ENCODE results near the gene PLEKHN1. TPM values are rescaled to one million over a fixed set of nuclear protein-coding genes. Genes with fewer than 3 reads are reported as not detected.
A peak's percentile ranks its signal among the peaks of the same experiment; 100 is the strongest.

The PLEKHN1 gene
- total and polyA plus RNA-seq, 2 of the 4 experiments (the other 2 are of a cell fraction) = 0.54 to 2.1 TPM

GRCh38 chr1:982765-983436 is 16.6 kb downstream of the PLEKHN1 start:
- no peak overlapping the region for H3K4me3 ChIP-seq (ENCODE audit: insufficient read depth, low read depth, low read length)
- CTCF ChIA-PET = no interaction called here
- H2AK5ac ChIP-seq (ENCODE audit: low read depth, low read length) = no peak overlapping the region
- peak overlapping the region; percentile 14 for H2AFZ ChIP-seq (replicated peaks; ENCODE audit: low read length, poor library complexity)
- no peaks in the 10 kb centered on the region for H3K9me1 ChIP-seq (ENCODE audit: insufficient read depth, low read length)
- H4K91ac ChIP-seq (ENCODE audit: insufficient read depth, low read depth, low read length) = no peak overlapping the region
- H3K27me3 ChIP-seq (ENCODE audit: control insufficient read depth, insufficient read depth, low read length) = peaks cover 5% of the 10 kb centered on the region; the same call in 1 of the 2 replicates
- POLR2A ChIA-PET (ENCODE audit: unreplicated experiment) = no interaction called here
- H4K20me1 ChIP-seq (ENCODE audit: insufficient read depth, low read length) = no peaks in the 10 kb centered on the region; the same call in 1 of the 2 replicates
- no peak overlapping the region for H4K5ac ChIP-seq (ENCODE audit: low read depth, low read length)
- no peak overlapping the region for H3K27ac ChIP-seq (ENCODE audit: insufficient read depth, low read length)
- H4K8ac ChIP-seq (ENCODE audit: low read depth in 2 of 2, low read length in 2 of 2) = no peak overlapping the region
- no peak overlapping the region for H2AK9ac ChIP-seq (replicated peaks; ENCODE audit: low read depth, low read length, poor library complexity)
- H3K4ac ChIP-seq (ENCODE audit: low read depth, low read length) = no peak overlapping the region
- intact Hi-C loops (cut with micrococcal nuclease) (loop anchor here (5.0 kb wide), 1 partner anchor 249 kb away; the partner anchor contains the start of genes B3GALT6 and SDF4), in situ Hi-C loops (cut with MboI; ENCODE audit: low sequenced_read_pairs) (no loop called here), dilution Hi-C loops (cut with HindIII; ENCODE audit: low sequenced_read_pairs, unreplicated experiment) (no loop called here)
- H3K79me1 ChIP-seq (ENCODE audit: low read depth in 1 of 2, low read length in 2 of 2) = no peaks in the 10 kb centered on the region
- no peak overlapping the region for H3K23ac ChIP-seq (ENCODE audit: low read depth, low read length)
- no peak overlapping the region for H2BK20ac ChIP-seq (ENCODE audit: low read depth, low read length)
- H3K36me3 ChIP-seq (ENCODE audit: control insufficient read depth, insufficient read depth, low read length) = no peaks in the 10 kb centered on the region
- DNase-seq (no peak), ATAC-seq (ENCODE audit: low read depth) (no peak)
- no peak for TF ChIP-seq CEBPB (IDR thresholded peaks at IDR 0.05; ENCODE audit: low read depth, low read length)
- TF ChIP-seq FOS (IDR thresholded peaks at IDR 0.05; ENCODE audit: low read depth, low read length) = no peak
- TF ChIP-seq BHLHE40 (IDR thresholded peaks at IDR 0.05; ENCODE audit: low read depth, low read length) = no peak
- TF ChIP-seq CHD1 (IDR thresholded peaks at IDR 0.05; ENCODE audit: low read depth, low read length) = no peak
- TF ChIP-seq CTCF (conservative IDR thresholded peaks at IDR 0.05; ENCODE audit: low read depth, low read length) = no peak
- TF ChIP-seq RCOR1 (IDR thresholded peaks at IDR 0.05; ENCODE audit: insufficient replicate concordance, low read length) = no peak
- no peak for TF ChIP-seq NFE2L2 (IDR thresholded peaks at IDR 0.05; ENCODE audit: low read depth, low read length)
- TF ChIP-seq MAFK (IDR thresholded peaks at IDR 0.05; ENCODE audit: low read depth, low read length) = no peak
- TF ChIP-seq SMC3 (IDR thresholded peaks at IDR 0.05; ENCODE audit: low read depth, low read length) = no peak
- TF ChIP-seq RFX5 (IDR thresholded peaks at IDR 0.05; ENCODE audit: low read depth, low read length) = no peak
- no peak for TF ChIP-seq MXI1 (IDR thresholded peaks at IDR 0.05; ENCODE audit: borderline replicate concordance, low read depth, low read length)
- TF ChIP-seq, protein P1, sequence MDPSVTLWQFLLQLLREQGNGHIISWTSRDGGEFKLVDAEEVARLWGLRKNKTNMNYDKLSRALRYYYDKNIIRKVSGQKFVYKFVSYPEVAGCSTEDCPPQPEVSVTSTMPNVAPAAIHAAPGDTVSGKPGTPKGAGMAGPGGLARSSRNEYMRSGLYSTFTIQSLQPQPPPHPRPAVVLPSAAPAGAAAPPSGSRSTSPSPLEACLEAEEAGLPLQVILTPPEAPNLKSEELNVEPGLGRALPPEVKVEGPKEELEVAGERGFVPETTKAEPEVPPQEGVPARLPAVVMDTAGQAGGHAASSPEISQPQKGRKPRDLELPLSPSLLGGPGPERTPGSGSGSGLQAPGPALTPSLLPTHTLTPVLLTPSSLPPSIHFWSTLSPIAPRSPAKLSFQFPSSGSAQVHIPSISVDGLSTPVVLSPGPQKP (IDR thresholded peaks at IDR 0.05; ENCODE audit: borderline replicate concordance, low read depth, low read length) = no peak
- no peak; the same call in 1 of the 2 replicates for TF ChIP-seq POLR2A (IDR thresholded peaks at IDR 0.05; ENCODE audit: low read depth, low read length)
- TF ChIP-seq RAD21 (IDR thresholded peaks at IDR 0.05; ENCODE audit: low read length) = no peak
- TF ChIP-seq, protein P2, sequence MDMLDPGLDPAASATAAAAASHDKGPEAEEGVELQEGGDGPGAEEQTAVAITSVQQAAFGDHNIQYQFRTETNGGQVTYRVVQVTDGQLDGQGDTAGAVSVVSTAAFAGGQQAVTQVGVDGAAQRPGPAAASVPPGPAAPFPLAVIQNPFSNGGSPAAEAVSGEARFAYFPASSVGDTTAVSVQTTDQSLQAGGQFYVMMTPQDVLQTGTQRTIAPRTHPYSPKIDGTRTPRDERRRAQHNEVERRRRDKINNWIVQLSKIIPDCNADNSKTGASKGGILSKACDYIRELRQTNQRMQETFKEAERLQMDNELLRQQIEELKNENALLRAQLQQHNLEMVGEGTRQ (IDR thresholded peaks at IDR 0.05; ENCODE audit: low read depth, low read length) = no peak
- H3K9me3 ChIP-seq (ENCODE audit: control insufficient read depth, insufficient read depth, low read length) = no peaks in the 10 kb centered on the region
- no TSS peak for BruUV-seq (replicated peaks)
- H2BK120ac ChIP-seq (ENCODE audit: low read depth, low read length) = no peak overlapping the region
- H3K56ac ChIP-seq (ENCODE audit: extremely low read depth, insufficient read depth, low read length) = no peak overlapping the region
- H3K9ac ChIP-seq (ENCODE audit: low read depth, low read length) = no peak overlapping the region
- no peak overlapping the region for H3K18ac ChIP-seq (ENCODE audit: low read depth, low read length)
- no peaks in the 10 kb centered on the region for H3K4me1 ChIP-seq (ENCODE audit: control insufficient read depth, insufficient read depth, low read length)
- H3K4me2 ChIP-seq (ENCODE audit: low read depth, low read length) = no peak overlapping the region
- H3K14ac ChIP-seq (replicated peaks; ENCODE audit: low read depth, low read length) = no peak overlapping the region
- WGBS, 2 experiments (ENCODE audit: extremely low coverage in 2 of 2, insufficient read length in 1 of 2) = 90% methylated on average over 22 of the region's 43 CpGs; no CpG with 5 or more reads in 1 of the 2 experiments
- no peak overlapping the region for H2BK5ac ChIP-seq (ENCODE audit: low read depth, low read length, poor library complexity, severe bottlenecking)
- H2BK15ac ChIP-seq (ENCODE audit: low read depth, low read length) = no peak overlapping the region
